H1 (cell line): ENCODE data around the gene LRRK1. TPM values are rescaled to one million over a fixed set of nuclear protein-coding genes. Genes with fewer than 3 reads are reported as not detected.

Source experiments
- CTBP2 ChIP-seq: IDR thresholded peaks from 2 replicates; pipeline ENCODE4 v1.7.0; 2011; ENCODE audit warnings: borderline replicate concordance, mild to moderate bottlenecking, moderate library complexity, mixed read lengths, low read length; ENCODE audit not compliant: insufficient read depth, insufficient read length
- EZH2 ChIP-seq: fragments of 200-600 bp; sonication (generic); IDR thresholded peaks from 2 replicates; pipeline ENCODE4 v1.7.1; 2012; ENCODE audit warnings: low read depth, mild to moderate bottlenecking, moderate library complexity, low read length, inconsistent platforms; ENCODE audit not compliant: severe bottlenecking
- HDAC2 ChIP-seq, 2 experiments: fragments of 300-600 bp in 1 of 2; sonication (generic) in 1 of 2; IDR thresholded peaks; 2 replicates each; pipeline ENCODE4 v1.6.1; 2011 to 2012; ENCODE audit warnings: low read depth in 2 of 2, low read length in 2 of 2, mild to moderate bottlenecking in 2 of 2, moderate library complexity in 2 of 2, borderline replicate concordance in 1 of 2, inconsistent platforms in 1 of 2
- JUN ChIP-seq: IDR thresholded peaks from 2 replicates; pipeline ENCODE4 v1.6.1; 2011; ENCODE audit warnings: low read depth, mild to moderate bottlenecking, improper control_type of control experiment, low read length
- NANOG ChIP-seq: IDR thresholded peaks from 2 replicates; pipeline ENCODE4 v1.6.1; 2011; ENCODE audit warnings: low read length, low read depth, mild to moderate bottlenecking, inconsistent platforms; ENCODE audit not compliant: insufficient read depth, poor library complexity, severe bottlenecking
- RAD21 ChIP-seq, 2 experiments: IDR thresholded peaks in 1 of 2; conservative IDR thresholded peaks in 1 of 2; 2 replicates each; pipeline ENCODE4 v1.6.1; 2011; ENCODE audit warnings: low read depth in 2 of 2, low read length in 2 of 2, improper control_type of control experiment in 1 of 2, inconsistent platforms in 1 of 2, mild to moderate bottlenecking in 1 of 2, moderate library complexity in 1 of 2
- SRF ChIP-seq: IDR thresholded peaks from 2 replicates; pipeline ENCODE4 v1.6.1; 2011; ENCODE audit warnings: mild to moderate bottlenecking, low read depth, low read length, moderate library complexity
- polyA plus RNA-seq, 7 experiments: library from polyadenylated mRNA; depleted of rRNA in 3 of 7; stranded (reverse) in 5 of 7; unstranded in 2 of 7; fragments of >200 nt in 5 of 7; fragments of 200-250 nt in 2 of 7; gene quantifications; 1 replicate in 5 of 7; 2 replicates in 1 of 7; 4 replicates in 1 of 7; pipeline versions ENCODE4 v1.2.1 to v1.2.3, GENCODE V29; 2011 to 2013; ENCODE audit warnings: missing spikeins in 2 of 7, mixed read lengths in 2 of 7
- total RNA-seq: library from RNA; stranded (reverse); fragmentation: NEBNext Ultra II Directional; extraction: Animal tissue kit (Norgen Biotek cat#: 25700); gene quantifications from 2 replicates; pipeline ENCODE4 v1.2.1, GENCODE V29; 2021

LRRK1 gene
- total and polyA plus RNA-seq, 2 of the 8 experiments (the other 6 are each of a cell fraction or from before 2014, with no cell fraction given) = 1.2 to 3.6 TPM

DNA sequence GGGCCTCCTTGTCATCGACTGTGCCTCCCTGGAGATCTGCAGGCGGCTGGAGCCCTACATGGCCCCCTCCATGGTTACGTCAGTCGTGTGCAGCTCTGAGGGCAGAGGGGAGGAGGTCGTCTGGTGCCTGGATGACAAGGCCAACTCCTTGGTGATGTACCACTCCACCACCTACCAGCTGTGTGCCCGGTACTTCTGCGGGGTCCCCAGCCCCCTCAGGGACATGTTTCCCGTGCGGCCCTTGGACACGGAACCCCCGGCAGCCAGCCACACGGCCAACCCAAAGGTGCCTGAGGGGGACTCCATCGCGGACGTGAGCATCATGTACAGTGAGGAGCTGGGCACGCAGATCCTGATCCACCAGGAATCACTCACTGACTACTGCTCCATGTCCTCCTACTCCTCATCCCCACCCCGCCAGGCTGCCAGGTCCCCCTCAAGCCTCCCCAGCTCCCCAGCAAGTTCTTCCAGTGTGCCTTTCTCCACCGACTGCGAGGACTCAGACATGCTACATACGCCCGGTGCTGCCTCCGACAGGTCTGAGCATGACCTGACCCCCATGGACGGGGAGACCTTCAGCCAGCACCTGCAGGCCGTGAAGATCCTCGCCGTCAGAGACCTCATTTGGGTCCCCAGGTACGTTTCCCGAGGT is 146.5 kb downstream of the LRRK1 start (continued):
- no peak for TF ChIP-seq HDAC2 (IDR thresholded peaks at IDR 0.05; ENCODE audit: borderline replicate concordance in 1 of 2, low read depth in 2 of 2, low read length in 2 of 2)
- no peak for TF ChIP-seq NANOG
- no peak for TF ChIP-seq CTBP2
- no peak for TF ChIP-seq JUN
- no peak for TF ChIP-seq EZH2
- no peak for TF ChIP-seq RAD21 (IDR thresholded peaks at IDR 0.05 in 1 of 2, conservative IDR thresholded peaks at IDR 0.05 in 1 of 2; ENCODE audit: low read depth in 2 of 2, low read length in 2 of 2)
- no peak for TF ChIP-seq SRF
